Measurements from ENCODE around the gene UBTD2.

The UBTD2 gene

DNA sequence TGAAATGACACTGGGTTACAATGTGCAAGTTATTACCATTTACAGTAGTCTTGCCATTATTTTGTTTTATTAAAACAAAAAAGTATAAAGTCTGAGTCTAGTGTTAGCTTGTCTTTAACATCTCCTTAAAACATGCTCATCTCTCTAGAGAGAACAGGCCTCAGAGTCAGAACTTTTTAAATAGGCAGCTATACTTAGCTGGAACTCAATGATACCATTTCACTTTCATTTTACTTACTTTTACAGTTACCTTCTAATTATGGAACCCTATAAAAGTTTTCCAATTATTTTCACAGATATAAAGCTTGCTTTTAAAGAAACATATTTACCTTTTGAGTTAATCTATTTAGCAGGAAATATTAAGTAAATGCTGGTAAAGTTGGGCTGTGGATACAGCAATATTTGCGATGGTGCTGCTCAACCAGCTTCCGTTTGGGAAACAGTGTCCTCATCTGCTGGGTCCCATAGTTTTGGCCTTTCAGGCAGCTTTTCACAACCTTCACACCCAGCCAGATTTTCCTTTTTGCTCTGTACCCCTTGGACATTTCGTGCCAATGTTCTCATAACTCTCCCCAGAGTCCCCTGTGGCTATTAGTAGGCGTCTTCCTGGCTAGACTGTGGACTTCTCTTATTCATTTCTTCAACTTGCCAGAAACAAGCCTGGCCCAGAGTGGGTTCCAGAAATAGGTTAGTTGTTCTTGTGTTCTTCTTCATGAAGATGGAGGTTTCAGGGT is 36.3 kb upstream of the UBTD2 start:
- no peaks in the 10 kb centered on the region for H3K9me3 ChIP-seq (ENCODE audit: severe bottlenecking)
- no peak overlapping the region for H3K27ac ChIP-seq
- DNase-seq, result no peak
- H3K36me3 ChIP-seq, result no peaks in the 10 kb centered on the region
- H3K4me3 ChIP-seq (ENCODE audit: low read depth, low read length), result no peak overlapping the region
- no peaks in the 10 kb centered on the region for H3K27me3 ChIP-seq (ENCODE audit: insufficient read depth, low read depth, severe bottlenecking)
- TF ChIP-seq, protein P1, sequence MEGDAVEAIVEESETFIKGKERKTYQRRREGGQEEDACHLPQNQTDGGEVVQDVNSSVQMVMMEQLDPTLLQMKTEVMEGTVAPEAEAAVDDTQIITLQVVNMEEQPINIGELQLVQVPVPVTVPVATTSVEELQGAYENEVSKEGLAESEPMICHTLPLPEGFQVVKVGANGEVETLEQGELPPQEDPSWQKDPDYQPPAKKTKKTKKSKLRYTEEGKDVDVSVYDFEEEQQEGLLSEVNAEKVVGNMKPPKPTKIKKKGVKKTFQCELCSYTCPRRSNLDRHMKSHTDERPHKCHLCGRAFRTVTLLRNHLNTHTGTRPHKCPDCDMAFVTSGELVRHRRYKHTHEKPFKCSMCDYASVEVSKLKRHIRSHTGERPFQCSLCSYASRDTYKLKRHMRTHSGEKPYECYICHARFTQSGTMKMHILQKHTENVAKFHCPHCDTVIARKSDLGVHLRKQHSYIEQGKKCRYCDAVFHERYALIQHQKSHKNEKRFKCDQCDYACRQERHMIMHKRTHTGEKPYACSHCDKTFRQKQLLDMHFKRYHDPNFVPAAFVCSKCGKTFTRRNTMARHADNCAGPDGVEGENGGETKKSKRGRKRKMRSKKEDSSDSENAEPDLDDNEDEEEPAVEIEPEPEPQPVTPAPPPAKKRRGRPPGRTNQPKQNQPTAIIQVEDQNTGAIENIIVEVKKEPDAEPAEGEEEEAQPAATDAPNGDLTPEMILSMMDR (IDR thresholded peaks at IDR 0.05; ENCODE audit: low read depth, low read length), result no peak

DNA sequence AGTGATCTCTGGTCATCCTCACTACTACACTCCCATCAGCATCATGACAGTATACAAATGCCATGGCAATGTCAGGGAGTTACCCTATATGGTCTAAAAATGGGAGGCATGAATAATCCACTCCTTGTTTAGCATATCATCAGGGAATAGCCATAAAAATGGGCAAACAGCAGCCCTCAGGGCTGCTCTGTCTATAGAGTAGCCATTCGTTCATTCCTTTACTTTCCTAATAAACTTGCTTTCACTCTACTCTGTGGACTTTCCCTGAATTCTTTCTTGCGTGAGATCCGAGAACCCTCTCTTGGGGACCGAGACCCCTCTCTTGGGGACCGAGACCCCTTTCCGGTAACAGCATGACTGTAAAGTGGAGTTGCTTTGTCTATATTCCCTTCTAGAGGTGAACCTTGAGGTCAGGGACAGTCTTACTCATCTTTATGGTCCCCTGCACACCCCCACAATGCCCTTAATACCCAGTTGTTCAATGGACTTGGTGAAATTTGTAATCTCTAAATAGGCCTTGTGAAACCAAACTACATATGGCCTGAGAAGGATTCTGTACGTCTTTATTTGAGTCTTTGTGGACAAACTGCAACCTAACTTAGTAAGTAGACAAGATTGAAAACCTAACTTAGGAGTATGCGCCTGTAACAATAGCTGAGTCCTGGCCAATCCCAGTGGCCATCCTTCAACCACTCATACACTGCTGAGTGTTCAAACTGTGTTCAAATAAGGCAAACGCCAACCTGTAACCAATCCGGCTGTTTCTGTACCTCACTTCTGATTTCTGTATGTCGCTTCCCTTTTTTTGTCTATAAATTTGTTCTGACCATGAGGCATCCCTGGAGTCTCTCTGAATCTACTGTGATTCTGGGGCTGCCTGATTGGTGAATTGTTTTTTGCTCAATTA is 32.3 kb upstream of the UBTD2 start:
- Histone ChIP-seq H3K36me3 (no peaks in the 10 kb centered on the region), H3K9me3 (ENCODE audit: severe bottlenecking) (no peaks in the 10 kb centered on the region), H3K27me3 (ENCODE audit: insufficient read depth, low read depth, severe bottlenecking) (no peaks in the 10 kb centered on the region), H3K27ac (no peak overlapping the region), H3K4me3 (ENCODE audit: low read depth, low read length) (no peak overlapping the region)
- TF ChIP-seq, protein P1 (IDR thresholded peaks at IDR 0.05; ENCODE audit: low read depth, low read length), result no peak
- no peak for DNase-seq

DNA sequence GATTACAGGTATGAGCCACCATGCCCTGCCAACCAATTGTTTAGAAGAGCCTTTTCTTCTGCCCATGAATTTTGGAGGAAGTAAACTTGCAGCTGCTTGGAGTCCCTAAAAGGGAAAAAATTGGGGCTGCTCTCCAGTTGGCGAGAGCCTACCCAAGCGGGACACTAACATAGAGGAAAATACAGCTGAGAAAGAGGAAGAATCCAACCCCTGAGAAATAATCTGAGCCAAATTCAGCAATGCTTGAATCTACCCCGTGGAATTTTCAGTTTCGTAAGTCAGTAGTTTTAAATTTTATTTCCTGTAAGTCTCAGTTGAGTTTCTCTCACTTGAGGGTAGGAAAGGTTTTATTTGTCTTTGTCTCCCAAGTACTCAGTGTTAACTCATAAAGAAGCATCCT is 30.4 kb upstream of the UBTD2 start:
- DNase-seq, result no peak
- no peaks in the 10 kb centered on the region for H3K27me3 ChIP-seq (ENCODE audit: insufficient read depth, low read depth, severe bottlenecking)
- no peak overlapping the region for H3K27ac ChIP-seq
- no peak overlapping the region for H3K4me3 ChIP-seq (ENCODE audit: low read depth, low read length)
- no peaks in the 10 kb centered on the region for H3K9me3 ChIP-seq (ENCODE audit: severe bottlenecking)
- TF ChIP-seq, protein P1 (IDR thresholded peaks at IDR 0.05; ENCODE audit: low read depth, low read length), result no peak
- H3K36me3 ChIP-seq, result no peaks in the 10 kb centered on the region

DNA sequence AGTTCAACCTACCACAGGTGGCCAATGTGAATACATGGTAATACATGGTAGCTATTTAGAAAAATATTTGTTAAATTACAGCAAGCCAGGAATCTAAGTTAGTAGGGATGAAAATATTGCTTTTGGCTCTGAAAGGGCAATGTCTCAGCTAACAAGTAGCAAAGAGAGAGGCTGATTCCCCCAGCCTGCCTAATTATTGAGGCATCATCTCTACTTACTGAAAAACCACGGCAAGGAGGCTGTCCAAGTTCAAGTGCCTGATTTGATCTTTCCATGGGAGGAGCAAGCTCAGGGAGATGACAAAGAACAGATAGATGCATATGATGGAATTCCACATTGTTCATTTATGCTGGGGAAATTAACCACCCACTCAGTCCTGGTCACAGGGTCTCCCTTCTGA is 28.7 kb upstream of the UBTD2 start:
- TF ChIP-seq, protein P1 (IDR thresholded peaks at IDR 0.05; ENCODE audit: low read depth, low read length), result no peak
- Histone ChIP-seq H3K36me3 (no peaks in the 10 kb centered on the region), H3K9me3 (ENCODE audit: severe bottlenecking) (no peaks in the 10 kb centered on the region), H3K27me3 (ENCODE audit: insufficient read depth, low read depth, severe bottlenecking) (no peaks in the 10 kb centered on the region), H3K4me3 (ENCODE audit: low read depth, low read length) (no peak overlapping the region), H3K27ac (no peak overlapping the region)
- no peak for DNase-seq

DNA sequence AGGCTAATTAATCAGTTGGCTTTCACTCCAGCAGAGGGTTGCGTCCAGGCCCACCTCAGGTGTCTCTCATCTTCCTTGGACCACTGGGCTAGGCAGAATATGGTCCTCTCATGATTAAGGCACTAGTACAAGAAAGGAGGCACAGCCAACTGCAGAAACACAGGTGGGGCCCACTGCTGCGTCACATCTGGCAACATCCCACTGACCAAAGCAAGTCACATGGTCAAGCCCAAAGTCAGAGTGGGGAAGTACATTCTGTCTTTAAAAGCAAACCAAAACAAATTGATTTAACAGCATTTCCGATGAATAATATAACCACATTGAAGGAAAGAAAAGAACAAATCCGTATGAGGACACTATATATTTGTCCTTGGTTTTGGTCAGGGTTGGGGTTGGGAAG is 28.0 kb upstream of the UBTD2 start:
- Histone ChIP-seq H3K27me3 (ENCODE audit: insufficient read depth, low read depth, severe bottlenecking) (no peaks in the 10 kb centered on the region), H3K9me3 (ENCODE audit: severe bottlenecking) (no peaks in the 10 kb centered on the region), H3K27ac (no peak overlapping the region), H3K36me3 (no peaks in the 10 kb centered on the region), H3K4me3 (ENCODE audit: low read depth, low read length) (no peak overlapping the region)
- no peak for DNase-seq
- TF ChIP-seq, protein P1 (IDR thresholded peaks at IDR 0.05; ENCODE audit: low read depth, low read length), result no peak

Data from WERI-Rb-1 (cell line).